GM20000 (cell line): ENCODE measurements around the gene RBM6.

Experiments
- DNase-seq: peaks from one replicate; pipeline ENCODE4 v3.0.0; 2012; ENCODE audit warnings: low spot score
- CTCF ChIP-seq: IDR thresholded peaks from 2 replicates; pipeline ENCODE4 v1.5.1; 2012; ENCODE audit warnings: mild to moderate bottlenecking, control low read depth; ENCODE audit errors: extremely low read depth, missing control alignments

Gene RBM6

GRCh38 chr3:49939858-49940666 lies at the start of gene RBM6:
Gene RBM6, plus strand, starts transcription at chr3:49940150. Its CDS starts 22,492 bp downstream, at chr3:49962642.
- no peak for TF ChIP-seq CTCF
- DNase-seq: peak; percentile 96

- DNase-seq: no peak
- TF ChIP-seq CTCF: no peak
Observed at GRCh38 chr3:49895791-49896190, 44.2 kb upstream of the RBM6 start.

GRCh38 chr3:49896345-49896744 lies 43.6 kb upstream of the RBM6 start:
- DNase-seq: no peak
- TF ChIP-seq CTCF: no peak

- no peak for TF ChIP-seq CTCF
- DNase-seq: no peak
Observed at GRCh38 chr3:49898991-49899390, 41.0 kb upstream of the RBM6 start.

- DNase-seq: no peak
- no peak for TF ChIP-seq CTCF
Observed at GRCh38 chr3:49899815-49900214, 40.1 kb upstream of the RBM6 start.

GRCh38 chr3:49900491-49901153 lies 39.3 kb upstream of the RBM6 start:
- DNase-seq: no peak

More at GRCh38 chr3:49900491-49901153, 39.3 kb upstream of the RBM6 start:
- no peak for TF ChIP-seq CTCF
